Measurements from ENCODE around the gene PHKB.

PHKB gene

DNA sequence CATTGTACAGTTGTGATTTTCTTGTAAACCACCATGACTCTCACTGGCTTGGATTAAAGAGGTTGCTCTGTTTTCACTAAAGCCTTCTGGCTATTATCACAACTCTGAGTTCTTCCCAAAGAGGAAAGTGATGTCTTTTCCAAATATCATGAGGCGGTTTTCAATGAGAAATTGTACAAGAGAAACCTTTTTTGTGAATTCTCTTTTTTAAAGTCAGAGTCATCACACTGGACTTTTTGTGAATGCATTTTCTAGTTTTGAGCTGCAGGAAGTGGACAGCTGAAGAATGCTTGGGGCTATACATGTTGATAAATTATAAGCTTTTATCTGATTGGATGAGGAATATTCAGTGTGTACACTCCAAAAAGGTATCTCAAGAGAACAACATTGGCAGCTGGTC is 100.2 kb downstream of the PHKB start:
- Histone ChIP-seq H3K9me3 (ENCODE audit: control insufficient read depth, insufficient read depth, low read length) (no peaks in the 10 kb centered on the region), H3K27me3 (ENCODE audit: control insufficient read depth, insufficient read depth, low read length) (no peaks in the 10 kb centered on the region), H3K27ac (ENCODE audit: low read length) (no peak overlapping the region), H3K4me3 (ENCODE audit: low read length) (no peak overlapping the region), H3K4me1 (ENCODE audit: control insufficient read depth, insufficient read depth, low read length) (no peaks in the 10 kb centered on the region), H3K36me3 (ENCODE audit: control insufficient read depth, insufficient read depth, low read length) (no peaks in the 10 kb centered on the region)
- WGBS (ENCODE audit: insufficient coverage, insufficient read length) = no CpG with 5 or more reads among the region's 1 CpG
- no peak for DNase-seq (ENCODE audit: low read depth, low spot score)

DNA sequence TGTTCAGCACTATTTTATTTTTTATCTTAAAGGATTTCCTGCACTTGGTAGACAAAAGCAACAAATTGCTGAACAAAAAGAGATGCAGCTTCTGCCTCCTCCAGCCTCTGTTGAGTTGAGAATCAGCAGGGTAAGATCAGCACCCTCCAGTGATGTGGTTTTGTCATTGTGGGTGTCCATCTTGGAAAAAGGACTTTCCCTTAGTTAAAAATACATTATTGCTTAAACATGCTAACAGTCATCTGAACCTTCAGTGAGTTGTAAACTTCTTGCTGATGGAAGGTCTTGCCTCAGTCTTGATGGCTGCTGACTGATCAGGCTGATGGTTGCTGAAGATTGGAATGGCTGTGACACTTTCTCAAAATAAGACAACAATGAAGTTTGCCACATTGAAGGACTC is 101.2 kb downstream of the PHKB start:
- H3K36me3 ChIP-seq (ENCODE audit: control insufficient read depth, insufficient read depth, low read length) = no peaks in the 10 kb centered on the region
- no peaks in the 10 kb centered on the region for H3K27me3 ChIP-seq (ENCODE audit: control insufficient read depth, insufficient read depth, low read length)
- no peak for DNase-seq (ENCODE audit: low read depth, low spot score)
- H3K4me1 ChIP-seq (ENCODE audit: control insufficient read depth, insufficient read depth, low read length) = no peaks in the 10 kb centered on the region
- H3K27ac ChIP-seq (ENCODE audit: low read length) = no peak overlapping the region
- H3K4me3 ChIP-seq (ENCODE audit: low read length) = no peak overlapping the region
- H3K9me3 ChIP-seq (ENCODE audit: control insufficient read depth, insufficient read depth, low read length) = no peaks in the 10 kb centered on the region

DNA sequence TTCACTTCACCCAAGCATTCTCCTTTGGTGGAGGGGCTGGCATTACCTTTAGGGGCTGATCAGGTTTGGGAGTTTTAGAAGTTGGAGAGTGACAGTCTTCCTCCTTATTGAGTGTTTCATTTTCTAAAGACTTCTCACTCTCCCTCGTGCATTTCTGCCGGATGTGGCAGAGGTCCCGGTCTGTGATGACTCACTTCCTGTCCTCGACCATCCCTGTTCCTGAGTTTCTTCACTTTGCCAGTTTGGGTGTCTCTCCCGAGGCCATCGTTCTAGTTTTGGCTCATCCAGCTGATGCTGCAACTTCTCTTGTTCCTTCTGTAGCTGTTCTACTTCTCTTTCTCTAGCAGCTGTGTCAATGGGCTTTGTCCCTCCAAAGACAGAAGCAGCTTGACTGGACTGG is 104.3 kb downstream of the PHKB start:
- H3K36me3 ChIP-seq (ENCODE audit: control insufficient read depth, insufficient read depth, low read length) = no peaks in the 10 kb centered on the region
- no peak overlapping the region for H3K27ac ChIP-seq (ENCODE audit: low read length)
- DNase-seq (ENCODE audit: low read depth, low spot score) = no peak
- H3K9me3 ChIP-seq (ENCODE audit: control insufficient read depth, insufficient read depth, low read length) = no peaks in the 10 kb centered on the region
- H3K27me3 ChIP-seq (ENCODE audit: control insufficient read depth, insufficient read depth, low read length) = no peaks in the 10 kb centered on the region
- no peaks in the 10 kb centered on the region for H3K4me1 ChIP-seq (ENCODE audit: control insufficient read depth, insufficient read depth, low read length)
- no CpG with 5 or more reads among the region's 6 CpGs for WGBS (ENCODE audit: insufficient coverage, insufficient read length)
- no peak overlapping the region for H3K4me3 ChIP-seq (ENCODE audit: low read length)

DNA sequence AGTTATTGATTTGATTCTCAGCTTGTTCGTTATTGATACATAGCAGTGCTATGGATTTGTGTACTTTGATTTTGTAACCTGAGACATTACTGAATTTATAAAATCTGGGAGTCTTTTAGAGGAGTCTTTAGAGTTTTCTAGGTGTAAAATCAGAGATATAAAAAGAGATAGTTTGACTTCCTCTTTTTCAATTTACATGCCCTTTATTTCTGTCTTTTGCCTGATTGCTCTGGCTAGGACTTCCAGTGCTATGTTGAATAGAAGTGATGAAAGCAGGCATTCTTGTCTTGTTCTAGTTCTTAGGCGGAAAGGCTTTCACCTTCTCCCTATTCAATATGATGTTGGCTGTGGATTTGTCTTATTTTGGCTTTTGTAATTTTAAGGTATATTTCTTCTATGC is 106.2 kb downstream of the PHKB start:
- no peaks in the 10 kb centered on the region for H3K36me3 ChIP-seq (ENCODE audit: control insufficient read depth, insufficient read depth, low read length)
- no peaks in the 10 kb centered on the region for H3K9me3 ChIP-seq (ENCODE audit: control insufficient read depth, insufficient read depth, low read length)
- H3K27me3 ChIP-seq (ENCODE audit: control insufficient read depth, insufficient read depth, low read length) = no peaks in the 10 kb centered on the region
- DNase-seq (ENCODE audit: low read depth, low spot score) = no peak
- H3K4me3 ChIP-seq (ENCODE audit: low read length) = no peak overlapping the region
- no peak overlapping the region for H3K27ac ChIP-seq (ENCODE audit: low read length)
- no CpG with 5 or more reads among the region's 2 CpGs for WGBS (ENCODE audit: insufficient coverage, insufficient read length)
- H3K4me1 ChIP-seq (ENCODE audit: control insufficient read depth, insufficient read depth, low read length) = no peaks in the 10 kb centered on the region

DNA sequence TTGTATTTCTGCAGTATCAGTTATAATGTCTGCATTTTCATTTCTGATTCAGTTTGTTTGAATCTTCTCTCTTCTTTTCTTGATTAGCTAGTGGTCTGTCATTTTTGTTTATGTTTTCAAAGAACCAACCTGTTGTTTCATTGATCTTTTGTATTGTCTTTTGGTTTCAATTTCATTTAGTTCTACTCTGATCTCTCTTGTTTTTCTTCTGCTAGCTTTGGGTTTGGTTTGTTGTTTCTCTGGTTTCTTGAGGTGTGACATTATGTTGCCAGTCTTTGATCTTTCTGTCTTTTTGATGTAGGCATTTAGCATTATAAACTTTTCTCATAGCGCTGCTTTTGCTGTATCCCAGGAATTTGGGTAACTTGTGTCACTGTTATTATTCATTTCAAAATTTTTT is 107.2 kb downstream of the PHKB start:
- H3K4me1 ChIP-seq (ENCODE audit: control insufficient read depth, insufficient read depth, low read length) = no peaks in the 10 kb centered on the region
- no peaks in the 10 kb centered on the region for H3K36me3 ChIP-seq (ENCODE audit: control insufficient read depth, insufficient read depth, low read length)
- WGBS (ENCODE audit: insufficient coverage, insufficient read length) = no CpG with 5 or more reads among the region's 1 CpG
- no peak overlapping the region for H3K27ac ChIP-seq (ENCODE audit: low read length)
- H3K27me3 ChIP-seq (ENCODE audit: control insufficient read depth, insufficient read depth, low read length) = no peaks in the 10 kb centered on the region
- no peaks in the 10 kb centered on the region for H3K9me3 ChIP-seq (ENCODE audit: control insufficient read depth, insufficient read depth, low read length)
- no peak overlapping the region for H3K4me3 ChIP-seq (ENCODE audit: low read length)
- DNase-seq (ENCODE audit: low read depth, low spot score) = no peak

DNA sequence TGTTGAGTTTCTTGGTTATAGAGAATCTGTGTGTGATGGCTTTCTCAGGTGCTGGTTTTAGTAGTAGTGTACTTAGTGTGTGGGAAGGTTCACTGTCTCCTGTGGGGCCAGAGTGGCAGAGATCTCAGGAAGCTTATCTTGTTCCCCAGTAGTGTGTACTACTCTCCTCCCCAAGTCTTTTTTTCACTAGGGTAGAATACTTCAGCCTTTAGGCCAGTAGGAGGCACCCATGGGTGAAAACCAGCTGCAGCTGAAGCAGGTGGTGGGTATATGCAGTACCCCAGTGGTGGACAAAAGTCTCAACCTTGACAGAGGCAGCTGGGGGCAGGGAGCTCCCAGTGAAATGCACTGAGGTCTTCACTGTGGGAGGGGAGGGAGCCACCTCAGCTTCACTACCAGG is 109.9 kb downstream of the PHKB start:
- DNase-seq (ENCODE audit: low read depth, low spot score) = no peak
- H3K4me1 ChIP-seq (ENCODE audit: control insufficient read depth, insufficient read depth, low read length) = no peaks in the 10 kb centered on the region
- H3K36me3 ChIP-seq (ENCODE audit: control insufficient read depth, insufficient read depth, low read length) = no peaks in the 10 kb centered on the region
- no peaks in the 10 kb centered on the region for H3K27me3 ChIP-seq (ENCODE audit: control insufficient read depth, insufficient read depth, low read length)
- no peak overlapping the region for H3K4me3 ChIP-seq (ENCODE audit: low read length)
- no peaks in the 10 kb centered on the region for H3K9me3 ChIP-seq (ENCODE audit: control insufficient read depth, insufficient read depth, low read length)
- no peak overlapping the region for H3K27ac ChIP-seq (ENCODE audit: low read length)

DNA sequence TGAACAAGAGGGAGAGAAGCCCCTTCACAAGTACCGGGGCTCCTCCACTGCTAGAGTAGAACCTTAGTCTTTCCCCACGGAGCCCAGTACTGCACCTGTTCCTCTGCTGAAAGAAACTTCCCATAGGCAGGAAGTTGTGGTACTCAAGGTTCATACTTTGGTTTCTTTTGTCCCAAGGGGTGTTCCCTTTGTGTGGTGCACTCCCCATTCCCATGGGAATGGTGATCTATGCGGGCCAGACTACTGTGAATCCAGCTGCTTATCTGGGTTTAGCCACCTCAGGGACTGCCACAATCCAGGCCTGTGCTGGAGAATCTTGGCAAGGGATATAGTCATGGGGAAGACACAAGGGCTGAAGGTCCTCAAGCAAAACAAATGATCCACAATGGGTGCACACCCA is 110.6 kb downstream of the PHKB start:
- WGBS (ENCODE audit: insufficient coverage, insufficient read length) = no CpG with 5 or more reads among the region's 3 CpGs
- H3K36me3 ChIP-seq (ENCODE audit: control insufficient read depth, insufficient read depth, low read length) = no peaks in the 10 kb centered on the region
- H3K27ac ChIP-seq (ENCODE audit: low read length) = no peak overlapping the region
- no peaks in the 10 kb centered on the region for H3K9me3 ChIP-seq (ENCODE audit: control insufficient read depth, insufficient read depth, low read length)
- H3K4me3 ChIP-seq (ENCODE audit: low read length) = no peak overlapping the region
- no peak for DNase-seq (ENCODE audit: low read depth, low spot score)
- no peaks in the 10 kb centered on the region for H3K4me1 ChIP-seq (ENCODE audit: control insufficient read depth, insufficient read depth, low read length)
- H3K27me3 ChIP-seq (ENCODE audit: control insufficient read depth, insufficient read depth, low read length) = no peaks in the 10 kb centered on the region

DNA sequence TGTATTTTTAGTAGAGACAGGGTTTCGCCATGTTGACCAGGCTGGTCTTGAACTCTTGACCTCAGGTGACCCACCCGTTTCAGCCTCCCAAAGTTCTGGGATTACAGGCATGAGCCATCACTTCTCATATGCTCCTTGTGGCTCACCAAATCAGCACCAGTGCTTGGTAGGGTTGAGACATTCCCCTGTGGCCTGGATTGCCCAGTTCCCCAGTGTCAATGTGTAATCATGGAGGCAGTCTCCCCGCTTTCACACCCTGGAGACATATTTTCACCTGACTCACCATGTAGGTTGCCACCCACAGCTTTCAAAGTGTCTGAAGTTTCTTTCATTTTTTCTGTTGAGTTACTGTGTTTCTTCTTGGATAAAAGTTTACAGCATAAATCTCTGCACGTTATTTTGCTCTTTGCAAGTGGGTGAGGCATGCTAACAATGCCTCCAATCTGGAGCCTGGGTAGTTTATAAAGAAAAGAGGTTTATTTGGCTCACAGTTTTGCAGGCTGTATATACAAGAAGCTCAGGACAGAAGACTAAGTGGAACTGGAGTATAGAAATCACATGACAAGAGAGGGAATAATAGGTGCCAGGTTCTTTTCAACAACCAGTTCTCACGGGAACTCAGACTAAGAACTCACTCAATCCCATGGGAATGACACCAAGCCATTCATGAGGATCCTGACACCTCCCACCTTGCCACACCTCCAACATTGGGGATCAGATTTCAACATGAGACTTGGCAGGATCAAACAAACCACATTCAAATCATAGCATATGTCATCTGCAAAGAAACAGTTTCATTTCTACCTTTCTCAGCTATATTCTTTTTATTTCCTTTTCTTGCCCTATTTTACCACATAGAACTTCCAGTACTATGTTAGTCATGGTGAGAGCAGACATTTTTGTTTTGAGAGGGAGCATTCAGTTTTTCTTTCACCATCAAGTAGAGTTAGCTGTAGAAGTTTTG is 113.2 kb downstream of the PHKB start:
- no peaks in the 10 kb centered on the region for H3K4me1 ChIP-seq (ENCODE audit: control insufficient read depth, insufficient read depth, low read length)
- DNase-seq (ENCODE audit: low read depth, low spot score) = no peak
- H3K4me3 ChIP-seq (ENCODE audit: low read length) = no peak overlapping the region
- no peaks in the 10 kb centered on the region for H3K36me3 ChIP-seq (ENCODE audit: control insufficient read depth, insufficient read depth, low read length)
- no peak overlapping the region for H3K27ac ChIP-seq (ENCODE audit: low read length)
- no peaks in the 10 kb centered on the region for H3K9me3 ChIP-seq (ENCODE audit: control insufficient read depth, insufficient read depth, low read length)
- no peaks in the 10 kb centered on the region for H3K27me3 ChIP-seq (ENCODE audit: control insufficient read depth, insufficient read depth, low read length)
- WGBS (ENCODE audit: insufficient coverage, insufficient read length) = no CpG with 5 or more reads among the region's 5 CpGs

DNA sequence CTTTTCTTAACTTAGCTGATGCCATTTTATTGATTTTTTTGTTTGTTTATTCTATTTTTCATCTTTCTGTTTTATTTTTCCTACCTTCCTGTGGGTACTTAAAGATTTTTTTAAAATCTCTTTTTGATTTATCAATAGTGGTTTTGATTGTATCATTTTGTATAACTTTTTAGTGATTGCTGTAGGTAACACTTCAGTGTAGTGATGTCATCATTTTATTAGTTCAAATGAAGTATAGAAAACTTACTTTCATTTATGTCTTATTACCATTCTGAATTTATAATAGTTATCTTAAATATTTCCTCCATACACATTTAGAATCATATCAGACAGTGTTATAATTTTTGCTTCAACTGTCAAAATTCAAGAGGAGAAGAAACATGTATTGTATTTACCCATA is 115.9 kb downstream of the PHKB start:
- no peaks in the 10 kb centered on the region for H3K4me1 ChIP-seq (ENCODE audit: control insufficient read depth, insufficient read depth, low read length)
- H3K27ac ChIP-seq (ENCODE audit: low read length) = no peak overlapping the region
- H3K27me3 ChIP-seq (ENCODE audit: control insufficient read depth, insufficient read depth, low read length) = no peaks in the 10 kb centered on the region
- no peak overlapping the region for H3K4me3 ChIP-seq (ENCODE audit: low read length)
- H3K36me3 ChIP-seq (ENCODE audit: control insufficient read depth, insufficient read depth, low read length) = no peaks in the 10 kb centered on the region
- DNase-seq (ENCODE audit: low read depth, low spot score) = no peak
- H3K9me3 ChIP-seq (ENCODE audit: control insufficient read depth, insufficient read depth, low read length) = no peaks in the 10 kb centered on the region

DNA sequence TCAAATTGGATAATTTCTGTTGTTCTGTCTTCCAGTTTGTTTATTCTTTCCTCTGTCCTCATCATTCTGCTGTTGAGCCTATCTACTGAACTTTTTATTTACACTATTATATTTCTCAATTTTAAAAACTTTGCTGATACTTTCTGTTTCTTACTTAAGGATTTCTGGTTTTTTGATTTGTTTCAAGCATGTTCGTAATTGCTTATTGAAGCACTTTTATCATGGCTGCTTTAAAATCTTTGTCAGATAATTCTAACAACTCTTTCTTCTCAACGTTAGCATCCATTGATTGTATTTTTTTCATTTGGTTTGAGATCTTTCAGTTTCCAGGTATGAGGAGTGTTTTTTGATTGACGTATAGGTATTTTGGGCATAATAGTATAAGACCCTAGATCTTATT is 116.9 kb downstream of the PHKB start:
- Histone ChIP-seq H3K4me3 (ENCODE audit: low read length) (no peak overlapping the region), H3K4me1 (ENCODE audit: control insufficient read depth, insufficient read depth, low read length) (no peaks in the 10 kb centered on the region), H3K36me3 (ENCODE audit: control insufficient read depth, insufficient read depth, low read length) (no peaks in the 10 kb centered on the region), H3K9me3 (ENCODE audit: control insufficient read depth, insufficient read depth, low read length) (no peaks in the 10 kb centered on the region), H3K27me3 (ENCODE audit: control insufficient read depth, insufficient read depth, low read length) (no peaks in the 10 kb centered on the region), H3K27ac (ENCODE audit: low read length) (no peak overlapping the region)
- WGBS (ENCODE audit: insufficient coverage, insufficient read length) = no CpG with 5 or more reads among the region's 3 CpGs
- DNase-seq (ENCODE audit: low read depth, low spot score) = no peak

DNA sequence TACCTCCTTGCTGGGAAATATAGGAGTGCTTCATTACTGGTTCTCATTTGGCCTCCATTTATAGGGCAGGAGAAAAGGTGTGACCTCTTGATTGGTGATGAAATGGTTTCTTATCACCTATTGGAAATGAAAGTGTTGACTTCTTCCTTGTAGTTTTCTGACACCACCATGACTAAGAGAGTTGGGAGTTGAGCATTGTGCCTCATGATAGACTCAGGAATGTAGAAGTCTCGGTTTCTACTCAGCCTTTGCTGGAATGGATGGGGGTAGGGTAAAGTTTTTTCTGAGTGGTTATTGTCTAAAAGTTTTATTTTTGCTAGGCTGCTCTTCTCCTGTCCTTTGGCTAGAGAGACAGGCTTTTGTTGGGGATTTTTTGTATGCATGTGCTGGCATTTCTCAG is 117.4 kb downstream of the PHKB start:
- no peaks in the 10 kb centered on the region for H3K4me1 ChIP-seq (ENCODE audit: control insufficient read depth, insufficient read depth, low read length)
- WGBS (ENCODE audit: insufficient coverage, insufficient read length) = no CpG with 5 or more reads among the region's 1 CpG
- H3K27me3 ChIP-seq (ENCODE audit: control insufficient read depth, insufficient read depth, low read length) = no peaks in the 10 kb centered on the region
- no peaks in the 10 kb centered on the region for H3K36me3 ChIP-seq (ENCODE audit: control insufficient read depth, insufficient read depth, low read length)
- no peaks in the 10 kb centered on the region for H3K9me3 ChIP-seq (ENCODE audit: control insufficient read depth, insufficient read depth, low read length)
- no peak overlapping the region for H3K27ac ChIP-seq (ENCODE audit: low read length)
- H3K4me3 ChIP-seq (ENCODE audit: low read length) = no peak overlapping the region
- DNase-seq (ENCODE audit: low read depth, low spot score) = no peak
